Neural progenitor cell (in vitro differentiated cells): ENCODE data around the gene INSYN1. TPM values are rescaled to one million over a fixed set of nuclear protein-coding genes. Genes with fewer than 3 reads are reported as not detected.
"Not testable (repeated sequence)": the region's sequence is repeated elsewhere in the genome, so short reads cannot be mapped to it uniquely, and the experiment has no call there.

Experiments
- DNase-seq: peaks from one replicate; pipeline ENCODE4 v3.0.0-alpha.2; 2016; ENCODE audit warnings: low spot score
- H2AFZ ChIP-seq: fragments of 200-600 bp; sonication (generic); replicated peaks from 2 replicates; pipeline ENCODE4 v1.6.1; 2016; ENCODE audit warnings: antibody characterized with exemption
- H3F3A ChIP-seq: fragments of 200-600 bp; sonication (generic); 2 replicates; pipeline ENCODE4 v1.6.1; 2016; ENCODE audit warnings: antibody characterized with exemption, low read depth
- H3K27ac ChIP-seq: fragments of 200-600 bp; sonication (generic); 2 replicates; pipeline ENCODE4 v1.5.1; 2016; ENCODE audit warnings: mild to moderate bottlenecking
- H3K27me3 ChIP-seq: fragments of 200-600 bp; sonication (generic); 2 replicates; pipeline ENCODE4 v1.6.1; 2016; ENCODE audit warnings: mild to moderate bottlenecking, moderate library complexity
- H3K36me3 ChIP-seq: fragments of 200-600 bp; sonication (generic); 2 replicates; pipeline ENCODE4 v1.5.1; 2016
- H3K4me1 ChIP-seq: fragments of 200-600 bp; sonication (generic); 2 replicates; pipeline ENCODE4 v1.6.1; 2016; ENCODE audit warnings: mixed run types
- H3K4me2 ChIP-seq: fragments of 200-600 bp; sonication (generic); 2 replicates; pipeline ENCODE4 v1.6.1; 2016
- H3K4me3 ChIP-seq: fragments of 200-600 bp; sonication (generic); 2 replicates; pipeline ENCODE4 v1.5.1; 2016
- H3K79me2 ChIP-seq: fragments of 200-600 bp; sonication (generic); 2 replicates; pipeline ENCODE4 v1.6.1; 2016; ENCODE audit warnings: low read depth
- H3K9ac ChIP-seq: fragments of 200-600 bp; sonication (generic); 2 replicates; pipeline ENCODE4 v1.6.1; 2016
- H3K9me3 ChIP-seq: fragments of 200-600 bp; sonication (generic); 2 replicates; pipeline ENCODE4 v1.5.1; 2016; ENCODE audit warnings: low read depth
- H4K20me1 ChIP-seq: fragments of 200-600 bp; sonication (generic); 2 replicates; pipeline ENCODE4 v1.6.1; 2016; ENCODE audit warnings: low read depth
- H3K27ac Mint-ChIP-seq: 3 replicates; pipeline ENCODE4 v1.8.0; 2021; ENCODE audit warnings: mixed read lengths
- H3K27me3 Mint-ChIP-seq: 2 replicates; pipeline ENCODE4 v1.8.0; 2022; ENCODE audit warnings: low read depth, mild to moderate bottlenecking, inconsistent platforms, moderate library complexity, mixed read lengths; ENCODE audit not compliant: insufficient read depth
- H3K36me3 Mint-ChIP-seq: 3 replicates; pipeline ENCODE4 v1.8.0; 2021; ENCODE audit warnings: mixed read lengths
- H3K4me1 Mint-ChIP-seq: 3 replicates; pipeline ENCODE4 v1.8.0; 2021; ENCODE audit warnings: mixed read lengths
- H3K4me3 Mint-ChIP-seq: 3 replicates; pipeline ENCODE4 v1.8.0; 2021; ENCODE audit warnings: mild to moderate bottlenecking, moderate library complexity, mixed read lengths
- H3K9me3 Mint-ChIP-seq: 3 replicates; pipeline ENCODE4 v1.8.0; 2020; ENCODE audit warnings: mixed read lengths
- EZH2 ChIP-seq: fragments of 200-600 bp; sonication (generic); IDR thresholded peaks from 2 replicates; pipeline ENCODE4 v1.6.1; 2017; ENCODE audit warnings: antibody characterized with exemption, mild to moderate bottlenecking, moderate library complexity
- EZH2phosphoT487 ChIP-seq: fragments of 200-600 bp; sonication (generic); IDR thresholded peaks from 2 replicates; pipeline ENCODE4 v1.6.1; 2017; ENCODE audit warnings: antibody characterized with exemption
- total RNA-seq: library from RNA; depleted of rRNA; stranded (reverse); fragments of >200 nt; gene quantifications from 2 replicates; pipeline ENCODE4 v1.2.3, GENCODE V29; 2015; ENCODE audit warnings: low replicate concordance
- TF ChIP-seq, protein P1 (sequence below): fragments of 200-600 bp; sonication (generic); IDR thresholded peaks from 2 replicates; pipeline ENCODE4 v1.5.1; 2017; ENCODE audit warnings: antibody characterized with exemption, mild to moderate bottlenecking

Gene INSYN1
- total RNA-seq, 1 donor from 2014 or later: 0.17 TPM

DNA sequence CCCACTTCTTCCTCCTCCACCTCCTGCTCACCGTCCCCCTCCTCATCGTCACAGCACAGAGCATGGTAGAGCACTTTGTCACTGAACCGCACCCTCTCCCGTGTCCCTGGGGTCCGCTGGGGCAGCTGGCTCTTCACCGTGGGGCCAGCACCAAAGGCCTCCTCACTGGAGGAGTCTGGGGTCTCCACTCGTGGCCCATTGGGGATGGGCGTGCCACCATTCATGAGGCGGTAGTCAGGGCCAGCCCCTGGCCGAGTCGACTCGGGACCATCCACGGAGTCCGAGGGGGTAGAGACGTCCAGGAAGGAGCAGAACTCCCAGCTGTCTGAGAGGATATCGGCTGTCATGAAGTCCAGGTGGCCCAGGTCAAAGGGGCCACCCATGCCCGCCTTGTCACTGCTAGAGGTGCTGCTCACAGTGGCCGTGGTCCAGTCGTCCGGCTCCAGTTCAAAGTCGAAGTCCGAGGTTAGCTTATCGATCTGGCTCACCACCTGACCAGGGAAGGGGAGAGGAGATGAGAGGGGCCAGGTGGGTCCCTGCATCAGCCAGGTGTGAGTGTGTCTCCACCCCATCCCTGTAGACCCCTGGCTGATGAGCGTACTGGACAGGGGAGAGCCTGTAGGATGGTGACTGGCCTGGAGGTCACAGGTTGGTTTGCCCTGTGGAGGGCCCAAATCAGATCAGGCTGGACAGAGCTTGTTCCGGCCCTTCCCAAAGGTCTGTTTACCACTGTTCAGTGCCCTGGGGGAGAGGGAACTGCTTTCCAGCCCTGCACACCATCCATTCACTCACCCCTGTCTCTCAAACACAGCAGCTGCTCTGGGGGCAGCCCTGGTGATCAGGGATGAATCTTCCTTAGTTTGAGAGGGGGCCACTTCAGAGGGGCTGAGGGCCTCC is 12.8 kb downstream of the INSYN1 start:
- TF ChIP-seq, protein P1, sequence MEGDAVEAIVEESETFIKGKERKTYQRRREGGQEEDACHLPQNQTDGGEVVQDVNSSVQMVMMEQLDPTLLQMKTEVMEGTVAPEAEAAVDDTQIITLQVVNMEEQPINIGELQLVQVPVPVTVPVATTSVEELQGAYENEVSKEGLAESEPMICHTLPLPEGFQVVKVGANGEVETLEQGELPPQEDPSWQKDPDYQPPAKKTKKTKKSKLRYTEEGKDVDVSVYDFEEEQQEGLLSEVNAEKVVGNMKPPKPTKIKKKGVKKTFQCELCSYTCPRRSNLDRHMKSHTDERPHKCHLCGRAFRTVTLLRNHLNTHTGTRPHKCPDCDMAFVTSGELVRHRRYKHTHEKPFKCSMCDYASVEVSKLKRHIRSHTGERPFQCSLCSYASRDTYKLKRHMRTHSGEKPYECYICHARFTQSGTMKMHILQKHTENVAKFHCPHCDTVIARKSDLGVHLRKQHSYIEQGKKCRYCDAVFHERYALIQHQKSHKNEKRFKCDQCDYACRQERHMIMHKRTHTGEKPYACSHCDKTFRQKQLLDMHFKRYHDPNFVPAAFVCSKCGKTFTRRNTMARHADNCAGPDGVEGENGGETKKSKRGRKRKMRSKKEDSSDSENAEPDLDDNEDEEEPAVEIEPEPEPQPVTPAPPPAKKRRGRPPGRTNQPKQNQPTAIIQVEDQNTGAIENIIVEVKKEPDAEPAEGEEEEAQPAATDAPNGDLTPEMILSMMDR: no peak
- TF ChIP-seq EZH2 (no peak), EZH2phosphoT487 (no peak)
- Histone ChIP-seq H3K27ac (no peak overlapping the region), H3K9ac (no peak overlapping the region), H3K4me1 (peaks cover 5% of the 10 kb centered on the region), H3K9me3 (no peaks in the 10 kb centered on the region), H3K36me3 (no peaks in the 10 kb centered on the region), H3F3A (no peaks in the 10 kb centered on the region), H3K27me3 (no peaks in the 10 kb centered on the region), H3K4me3 (no peak overlapping the region), H3K4me2 (no peak overlapping the region), H2AFZ (no peak overlapping the region), H4K20me1 (no peaks in the 10 kb centered on the region), H3K79me2 (no peaks in the 10 kb centered on the region)
- H3K36me3 Mint-ChIP-seq: no peaks in the 10 kb centered on the region
- no peaks in the 10 kb centered on the region for H3K9me3 Mint-ChIP-seq
- DNase-seq: no peak
- no peak overlapping the region for H3K4me3 Mint-ChIP-seq
- no peak overlapping the region for H3K27ac Mint-ChIP-seq
- peaks cover 25% of the 10 kb centered on the region for H3K4me1 Mint-ChIP-seq
- H3K27me3 Mint-ChIP-seq: peaks cover 18% of the 10 kb centered on the region

GRCh38 chr15:73737535-73737934 is 15.6 kb downstream of the INSYN1 start:
- Mint-ChIP-seq H3K4me3 (no peak overlapping the region), H3K36me3 (no peaks in the 10 kb centered on the region), H3K4me1 (peaks cover 10% of the 10 kb centered on the region), H3K27ac (no peak overlapping the region), H3K9me3 (no peaks in the 10 kb centered on the region), H3K27me3 (peaks cover 11% of the 10 kb centered on the region)
- H3K27ac ChIP-seq: no peak overlapping the region
- H3K9ac ChIP-seq: no peak overlapping the region
- no peak overlapping the region for H2AFZ ChIP-seq
- H3F3A ChIP-seq: no peaks in the 10 kb centered on the region
- DNase-seq: no peak
- no peaks in the 10 kb centered on the region for H3K9me3 ChIP-seq
- H3K27me3 ChIP-seq: no peaks in the 10 kb centered on the region
- no peak overlapping the region for H3K4me2 ChIP-seq
- TF ChIP-seq, protein P1: no peak
- TF ChIP-seq EZH2phosphoT487: no peak
- no peaks in the 10 kb centered on the region for H3K79me2 ChIP-seq
- H3K36me3 ChIP-seq: no peaks in the 10 kb centered on the region
- no peaks in the 10 kb centered on the region for H3K4me1 ChIP-seq
- no peaks in the 10 kb centered on the region for H4K20me1 ChIP-seq
- H3K4me3 ChIP-seq: no peak overlapping the region

DNA sequence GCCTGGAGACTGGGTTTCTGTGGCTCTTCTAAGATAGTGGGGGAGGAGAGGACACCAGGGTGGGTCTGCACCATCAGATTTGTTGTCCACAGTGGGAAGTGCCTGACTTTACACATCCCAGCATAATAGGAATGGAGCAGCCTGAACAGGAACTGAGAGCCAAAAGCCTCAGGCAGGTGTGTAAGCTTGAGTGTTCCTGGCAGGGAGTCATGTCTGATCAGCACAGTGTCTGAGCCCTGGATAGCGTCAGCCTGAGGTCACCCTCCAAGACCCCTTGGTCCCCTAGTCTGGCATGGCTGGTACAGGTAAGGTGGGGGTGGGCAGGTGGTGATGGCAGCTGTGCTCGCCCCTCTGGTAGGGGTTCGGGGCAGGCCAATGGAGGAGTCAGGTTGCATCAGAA is 20.2 kb downstream of the INSYN1 start:
- no peaks in the 10 kb centered on the region for H3K4me1 ChIP-seq
- H2AFZ ChIP-seq: no peak overlapping the region
- H3K27me3 ChIP-seq: no peaks in the 10 kb centered on the region
- H4K20me1 ChIP-seq: no peaks in the 10 kb centered on the region
- TF ChIP-seq EZH2 (no peak), EZH2phosphoT487 (no peak)
- TF ChIP-seq, protein P1: no peak
- H3K79me2 ChIP-seq: no peaks in the 10 kb centered on the region
- Mint-ChIP-seq H3K27ac (no peak overlapping the region), H3K9me3 (peaks cover 9% of the 10 kb centered on the region), H3K27me3 (peaks cover 7% of the 10 kb centered on the region), H3K36me3 (peaks cover 2% of the 10 kb centered on the region), H3K4me3 (no peak overlapping the region), H3K4me1 (peaks cover 5% of the 10 kb centered on the region)
- H3K4me2 ChIP-seq: no peak overlapping the region
- H3K27ac ChIP-seq: no peak overlapping the region
- H3F3A ChIP-seq: no peaks in the 10 kb centered on the region
- no peak for DNase-seq
- H3K9me3 ChIP-seq: no peaks in the 10 kb centered on the region
- H3K4me3 ChIP-seq: no peak overlapping the region
- no peaks in the 10 kb centered on the region for H3K36me3 ChIP-seq
- no peak overlapping the region for H3K9ac ChIP-seq

DNA sequence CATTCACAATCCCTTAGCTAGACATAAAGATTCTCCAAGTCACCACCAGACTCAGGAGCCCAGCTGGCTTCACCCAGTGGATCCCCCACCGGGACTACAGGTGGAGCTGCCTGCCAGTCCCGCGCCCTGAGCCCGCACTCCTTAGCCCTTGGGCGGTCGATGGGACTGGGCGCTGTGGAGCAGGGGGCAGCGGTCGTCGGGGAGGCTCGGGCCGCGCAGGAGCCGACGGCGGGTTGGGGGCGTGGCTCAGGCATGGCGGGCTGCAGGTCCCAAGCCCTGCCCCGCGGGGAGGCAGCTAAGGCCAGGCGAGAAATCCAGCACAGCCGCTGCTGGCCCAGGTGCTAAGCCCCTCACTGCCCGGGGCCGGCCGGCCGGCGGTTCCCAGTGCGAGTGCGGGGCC is 21.1 kb downstream of the INSYN1 start:
- DNase-seq, H3F3A ChIP-seq, H3K79me2 ChIP-seq, H3K27ac ChIP-seq, H3K4me3 ChIP-seq, H3K4me1 ChIP-seq, H3K4me3 Mint-ChIP-seq, H3K27me3 ChIP-seq, H3K9me3 ChIP-seq, H3K27ac Mint-ChIP-seq, H3K36me3 ChIP-seq, H3K27me3 Mint-ChIP-seq, H3K36me3 Mint-ChIP-seq, H2AFZ ChIP-seq, H4K20me1 ChIP-seq, H3K9ac ChIP-seq, H3K4me2 ChIP-seq, H3K9me3 Mint-ChIP-seq: not testable (repeated sequence)
- H3K4me1 Mint-ChIP-seq: peaks cover 10% of the 10 kb centered on the region
